ENCODE data around the gene SMARCAD1. TPM values are rescaled to one million over a fixed set of nuclear protein-coding genes. Genes with fewer than 3 reads are reported as not detected.

SMARCAD1 gene
- total RNA-seq, 2 donors from 2014 or later, result 8.2 to 10.8 TPM

DNA sequence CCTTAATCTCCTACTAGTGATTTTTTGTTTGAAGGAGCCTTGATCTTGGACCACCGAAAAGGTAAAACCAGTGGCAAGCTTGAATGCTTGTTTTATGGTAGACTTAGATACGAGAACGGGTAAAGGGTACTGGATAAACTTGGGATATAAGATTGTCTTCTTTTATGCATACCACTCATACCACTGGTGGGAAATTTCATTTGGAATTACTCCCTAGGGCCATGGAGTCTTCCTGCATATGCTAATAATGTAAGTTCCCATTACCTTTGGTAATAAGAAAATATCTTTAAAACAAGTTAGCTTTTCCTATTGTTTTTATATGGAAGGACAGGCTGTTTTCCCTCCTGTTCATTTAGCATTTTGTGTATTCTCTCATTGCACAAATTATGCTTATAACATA, 11.7 kb downstream of the SMARCAD1 start:
- Histone ChIP-seq H3K27me3 (no peaks in the 10 kb centered on the region), H3K9me3 (no peaks in the 10 kb centered on the region), H3K36me3 (peaks cover 32% of the 10 kb centered on the region), H3K4me1 (no peaks in the 10 kb centered on the region), H3K4me3 (no peak overlapping the region), H3K27ac (no peak overlapping the region)
- TF ChIP-seq, protein P1, sequence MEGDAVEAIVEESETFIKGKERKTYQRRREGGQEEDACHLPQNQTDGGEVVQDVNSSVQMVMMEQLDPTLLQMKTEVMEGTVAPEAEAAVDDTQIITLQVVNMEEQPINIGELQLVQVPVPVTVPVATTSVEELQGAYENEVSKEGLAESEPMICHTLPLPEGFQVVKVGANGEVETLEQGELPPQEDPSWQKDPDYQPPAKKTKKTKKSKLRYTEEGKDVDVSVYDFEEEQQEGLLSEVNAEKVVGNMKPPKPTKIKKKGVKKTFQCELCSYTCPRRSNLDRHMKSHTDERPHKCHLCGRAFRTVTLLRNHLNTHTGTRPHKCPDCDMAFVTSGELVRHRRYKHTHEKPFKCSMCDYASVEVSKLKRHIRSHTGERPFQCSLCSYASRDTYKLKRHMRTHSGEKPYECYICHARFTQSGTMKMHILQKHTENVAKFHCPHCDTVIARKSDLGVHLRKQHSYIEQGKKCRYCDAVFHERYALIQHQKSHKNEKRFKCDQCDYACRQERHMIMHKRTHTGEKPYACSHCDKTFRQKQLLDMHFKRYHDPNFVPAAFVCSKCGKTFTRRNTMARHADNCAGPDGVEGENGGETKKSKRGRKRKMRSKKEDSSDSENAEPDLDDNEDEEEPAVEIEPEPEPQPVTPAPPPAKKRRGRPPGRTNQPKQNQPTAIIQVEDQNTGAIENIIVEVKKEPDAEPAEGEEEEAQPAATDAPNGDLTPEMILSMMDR (IDR thresholded peaks at IDR 0.05), result no peak
- no peak for DNase-seq (ENCODE audit: low spot score)

DNA sequence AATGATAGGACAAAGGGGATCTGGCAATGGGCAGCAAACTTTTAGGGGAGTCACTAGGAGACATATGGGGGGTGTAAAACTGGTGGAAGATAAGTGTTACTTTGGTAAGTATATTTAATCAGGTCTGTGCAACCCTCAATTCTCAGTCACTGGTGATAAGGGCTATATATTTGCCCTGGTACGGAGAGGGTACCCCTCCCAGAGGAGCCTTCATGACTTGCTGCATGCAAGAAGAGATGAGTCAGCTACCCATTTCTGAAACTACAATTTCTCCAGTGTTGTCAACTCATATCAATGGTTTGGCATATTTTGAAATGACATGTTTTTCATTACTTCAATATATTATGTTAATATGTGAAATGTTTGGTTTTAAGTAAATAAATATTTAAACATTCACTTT, 14.3 kb downstream of the SMARCAD1 start:
- H3K4me1 ChIP-seq, result no peaks in the 10 kb centered on the region
- DNase-seq (ENCODE audit: low spot score), result no peak
- no peaks in the 10 kb centered on the region for H3K27me3 ChIP-seq
- H3K27ac ChIP-seq, result no peak overlapping the region
- H3K4me3 ChIP-seq, result no peak overlapping the region
- H3K9me3 ChIP-seq, result no peaks in the 10 kb centered on the region
- peaks cover 13% of the 10 kb centered on the region for H3K36me3 ChIP-seq
- TF ChIP-seq, protein P1 (IDR thresholded peaks at IDR 0.05), result no peak

DNA sequence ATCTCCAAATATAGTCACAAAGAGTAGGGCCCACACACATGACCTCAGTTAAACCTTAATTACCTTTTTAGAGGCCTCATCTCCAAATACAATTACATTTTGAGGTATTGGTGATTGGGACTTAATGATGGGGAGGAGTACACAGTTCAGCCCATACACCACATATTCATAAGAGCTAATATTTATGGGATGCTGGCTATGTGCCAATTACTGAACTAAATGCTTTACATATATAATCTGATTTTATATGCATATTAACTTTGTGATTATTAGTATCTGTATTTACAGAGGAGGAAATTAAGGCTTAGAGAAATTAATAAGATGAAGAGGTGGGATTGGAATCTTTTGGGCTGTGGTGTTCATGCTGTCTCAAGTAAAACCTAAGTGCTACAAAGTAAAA, 17.8 kb downstream of the SMARCAD1 start:
- Histone ChIP-seq H3K4me1 (peaks cover 0 to 10% of the 10 kb centered on the region in 2 donors), H3K9me3 (no peaks in the 10 kb centered on the region), H3K36me3 (peaks cover 15% of the 10 kb centered on the region), H3K4me3 (no peak overlapping the region), H3K27ac (no peak overlapping the region), H3K27me3 (no peaks in the 10 kb centered on the region)
- no peak for DNase-seq (ENCODE audit: low spot score)
- TF ChIP-seq, protein P1 (IDR thresholded peaks at IDR 0.05), result no peak

DNA sequence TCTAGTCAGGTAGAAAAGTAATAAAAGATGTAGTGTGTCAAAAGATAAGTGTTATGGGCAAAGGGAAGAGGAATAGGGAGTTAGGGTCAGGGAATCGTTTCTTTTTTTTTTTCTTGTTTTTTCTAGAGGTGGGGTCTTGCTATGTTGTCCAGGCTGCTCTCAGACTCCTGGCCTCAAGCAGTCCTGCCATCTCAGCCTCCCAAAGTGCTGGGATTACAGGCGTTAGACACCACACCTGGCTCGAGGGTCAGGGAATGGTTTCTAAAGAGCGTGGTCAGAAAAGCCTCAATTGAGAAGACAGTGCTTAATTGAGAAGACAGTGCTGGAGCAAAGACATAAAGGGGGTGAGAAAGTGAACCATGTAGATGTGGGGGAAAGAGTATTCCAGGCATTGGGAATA, 19.1 kb downstream of the SMARCAD1 start:
- TF ChIP-seq, protein P1 (IDR thresholded peaks at IDR 0.05), result no peak
- H3K9me3 ChIP-seq, result no peaks in the 10 kb centered on the region
- H3K27ac ChIP-seq, result no peak overlapping the region
- H3K27me3 ChIP-seq, result no peaks in the 10 kb centered on the region
- DNase-seq (ENCODE audit: low spot score), result no peak
- H3K36me3 ChIP-seq, result peaks cover 6% of the 10 kb centered on the region
- peaks cover 0 to 10% of the 10 kb centered on the region in 2 donors for H3K4me1 ChIP-seq
- H3K4me3 ChIP-seq, result no peak overlapping the region

DNA sequence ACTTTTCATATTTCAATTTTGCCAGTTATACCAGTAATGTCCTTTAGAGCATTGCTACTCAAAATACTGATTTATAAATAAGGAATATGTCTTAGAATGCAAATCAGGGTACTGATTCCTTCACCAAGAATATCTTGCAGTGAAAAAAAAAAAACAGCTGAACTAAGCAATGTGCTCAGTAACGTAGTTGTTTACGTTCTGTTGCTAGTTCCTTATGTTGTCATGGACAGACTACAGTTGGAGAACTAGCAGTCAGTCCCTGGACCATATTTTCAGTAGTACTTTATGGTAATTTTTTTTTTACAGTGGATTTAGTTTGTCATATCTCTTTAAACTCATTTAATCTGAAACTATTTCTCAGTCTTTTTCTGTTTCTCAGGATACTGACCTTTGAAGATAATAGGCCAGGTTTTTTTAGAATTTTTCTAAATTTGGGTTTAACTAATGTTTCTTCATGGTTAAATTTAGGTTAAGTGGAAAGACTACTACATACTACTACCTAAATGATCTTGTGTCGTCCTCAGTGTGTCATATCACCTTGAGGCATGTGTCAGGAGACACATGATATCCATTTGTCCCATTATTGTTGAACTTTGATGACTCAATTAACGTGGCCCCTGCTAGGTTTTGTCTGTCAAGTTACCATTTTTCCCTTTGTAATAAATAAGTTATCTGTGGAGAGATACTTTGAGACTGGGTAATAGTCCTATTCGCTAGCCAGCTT, 21.0 kb downstream of the SMARCAD1 start:
- peaks cover 5% of the 10 kb centered on the region for H3K36me3 ChIP-seq

More for the DNA sequence above, 21.0 kb downstream of the SMARCAD1 start:
- Histone ChIP-seq H3K27ac (no peak overlapping the region), H3K9me3 (no peaks in the 10 kb centered on the region), H3K27me3 (no peaks in the 10 kb centered on the region), H3K4me1 (peaks cover 0 to 10% of the 10 kb centered on the region in 2 donors), H3K4me3 (no peak overlapping the region)
- no peak for DNase-seq (ENCODE audit: low spot score)
- TF ChIP-seq, protein P1 (IDR thresholded peaks at IDR 0.05), result no peak

All from right atrium auricular region (tissue), 2 donors.